COLO829 (cell line): ENCODE results near the gene TRIM36.

ENCODE experiments used
- DNase-seq: peaks from one replicate; pipeline ENCODE4 v3.0.0; 2012; ENCODE audit warnings: low spot score

TRIM36 gene, protein sequence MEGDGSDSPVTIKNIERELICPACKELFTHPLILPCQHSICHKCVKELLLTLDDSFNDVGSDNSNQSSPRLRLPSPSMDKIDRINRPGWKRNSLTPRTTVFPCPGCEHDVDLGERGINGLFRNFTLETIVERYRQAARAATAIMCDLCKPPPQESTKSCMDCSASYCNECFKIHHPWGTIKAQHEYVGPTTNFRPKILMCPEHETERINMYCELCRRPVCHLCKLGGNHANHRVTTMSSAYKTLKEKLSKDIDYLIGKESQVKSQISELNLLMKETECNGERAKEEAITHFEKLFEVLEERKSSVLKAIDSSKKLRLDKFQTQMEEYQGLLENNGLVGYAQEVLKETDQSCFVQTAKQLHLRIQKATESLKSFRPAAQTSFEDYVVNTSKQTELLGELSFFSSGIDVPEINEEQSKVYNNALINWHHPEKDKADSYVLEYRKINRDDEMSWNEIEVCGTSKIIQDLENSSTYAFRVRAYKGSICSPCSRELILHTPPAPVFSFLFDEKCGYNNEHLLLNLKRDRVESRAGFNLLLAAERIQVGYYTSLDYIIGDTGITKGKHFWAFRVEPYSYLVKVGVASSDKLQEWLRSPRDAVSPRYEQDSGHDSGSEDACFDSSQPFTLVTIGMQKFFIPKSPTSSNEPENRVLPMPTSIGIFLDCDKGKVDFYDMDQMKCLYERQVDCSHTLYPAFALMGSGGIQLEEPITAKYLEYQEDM

DNA sequence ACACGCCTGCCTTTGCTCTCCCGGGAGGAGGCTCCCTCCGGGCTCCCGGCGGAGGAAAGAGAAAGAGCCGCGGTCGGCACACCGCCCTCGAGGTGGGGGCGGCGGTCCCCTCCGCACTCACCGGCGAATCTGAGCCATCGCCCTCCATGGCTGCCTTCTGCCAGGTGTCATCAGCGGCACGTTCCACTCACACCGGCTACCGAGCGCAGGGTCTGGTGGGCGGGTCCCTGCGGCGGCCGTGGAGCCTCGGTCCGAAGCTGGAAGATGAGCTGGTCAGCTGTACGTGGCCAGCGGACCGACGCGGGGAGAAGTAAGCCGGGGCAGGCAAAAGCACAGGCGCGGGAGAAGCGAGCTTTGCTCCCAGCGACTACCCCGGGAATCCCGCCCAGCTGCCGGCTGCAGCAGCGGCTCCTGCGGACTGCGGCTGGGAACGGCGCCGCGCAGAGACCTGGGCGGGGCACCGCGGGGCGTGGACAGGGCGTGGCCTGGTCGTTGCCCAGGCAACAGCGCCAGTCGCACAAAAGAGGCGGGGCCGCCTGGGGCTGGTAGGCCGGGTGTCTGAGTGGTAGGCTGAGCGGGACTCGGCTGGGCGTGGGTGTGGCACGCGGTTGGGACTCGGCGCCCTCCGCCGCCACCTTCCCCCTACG, at the start of gene TRIM36:
Gene TRIM36, minus strand, starts transcription at position 422 of the 647 bp plus-strand sequence. Its CDS starts 274 bp downstream, at position 148.
- DNase-seq = peak; percentile 68

DNA sequence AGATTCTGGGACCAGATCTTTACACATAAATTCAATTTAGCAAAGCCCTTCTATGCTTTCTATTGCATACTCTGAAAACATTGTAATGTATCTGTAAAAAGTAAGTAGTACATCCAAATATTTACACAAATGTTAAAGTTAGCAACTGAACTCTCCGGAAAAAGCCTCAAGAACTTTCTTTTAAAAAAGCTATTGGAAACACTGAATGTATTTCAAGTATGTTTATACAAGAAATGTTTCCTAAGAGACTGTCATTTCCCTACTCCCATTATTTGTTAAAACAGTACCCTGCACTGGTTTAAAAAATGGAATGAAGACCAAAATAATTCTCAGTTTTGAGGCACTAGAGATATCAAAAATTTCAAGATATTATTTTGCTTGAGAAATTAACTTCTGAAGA, 44.8 kb upstream of the TRIM36 start:
- no peak for DNase-seq

DNA sequence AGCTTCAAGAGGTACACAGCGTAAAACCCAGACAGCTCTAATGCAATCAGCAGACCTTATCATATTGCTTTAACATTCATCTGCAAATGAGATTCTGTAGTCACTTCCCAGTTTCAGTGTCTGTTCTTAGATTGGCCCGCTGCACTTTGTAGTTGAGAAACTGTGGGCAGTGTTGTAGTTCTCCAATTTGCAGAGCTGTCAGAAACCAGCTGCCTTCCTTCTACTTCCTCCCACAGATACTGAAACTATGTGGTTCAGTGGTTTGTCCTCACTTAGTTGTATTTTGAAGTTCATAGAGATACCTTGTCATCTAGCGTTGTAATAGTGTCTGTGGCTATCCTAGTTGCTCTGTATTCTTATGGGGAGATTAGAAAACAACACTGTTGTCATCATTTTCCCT, 39.6 kb upstream of the TRIM36 start:
- no peak for DNase-seq

DNA sequence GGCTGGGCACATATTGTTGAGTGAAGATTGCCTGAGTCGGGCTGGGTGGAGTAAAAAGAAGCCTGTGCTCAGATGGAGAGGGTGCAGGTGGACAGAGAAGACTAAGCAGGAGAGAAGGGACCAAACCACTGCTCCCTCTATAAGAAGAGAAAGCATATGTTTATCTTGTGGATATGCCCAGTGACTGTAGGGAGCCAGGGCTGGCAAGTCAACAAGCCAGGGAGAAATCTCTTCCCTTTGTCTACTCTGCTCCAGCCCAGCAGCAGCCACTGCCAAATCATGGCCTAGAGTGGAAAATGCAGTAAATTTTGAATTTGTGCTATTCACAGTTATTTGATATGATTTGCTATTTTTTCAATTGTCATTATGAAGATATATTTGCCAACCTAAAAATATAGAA, 33.2 kb upstream of the TRIM36 start:
- no peak for DNase-seq

DNA sequence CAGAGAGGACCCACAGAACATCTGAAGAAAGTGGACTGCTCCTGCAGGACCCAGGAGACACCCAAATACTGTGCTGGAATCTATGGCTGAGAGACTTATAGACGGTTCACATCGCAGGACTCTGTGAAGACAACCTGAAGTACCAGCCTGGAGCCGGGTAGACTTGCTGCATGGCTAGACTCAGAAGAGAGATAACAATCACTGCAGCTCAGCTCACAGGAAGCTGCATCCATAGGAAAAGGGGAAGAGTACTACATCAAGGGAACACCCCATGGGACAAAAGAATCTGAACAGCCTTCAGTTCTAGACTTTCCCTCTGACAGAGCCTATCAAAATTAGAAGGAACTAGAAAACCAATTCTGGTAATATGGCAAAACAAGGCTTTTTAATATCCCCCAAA, 26.5 kb upstream of the TRIM36 start:
- DNase-seq = no peak

DNA sequence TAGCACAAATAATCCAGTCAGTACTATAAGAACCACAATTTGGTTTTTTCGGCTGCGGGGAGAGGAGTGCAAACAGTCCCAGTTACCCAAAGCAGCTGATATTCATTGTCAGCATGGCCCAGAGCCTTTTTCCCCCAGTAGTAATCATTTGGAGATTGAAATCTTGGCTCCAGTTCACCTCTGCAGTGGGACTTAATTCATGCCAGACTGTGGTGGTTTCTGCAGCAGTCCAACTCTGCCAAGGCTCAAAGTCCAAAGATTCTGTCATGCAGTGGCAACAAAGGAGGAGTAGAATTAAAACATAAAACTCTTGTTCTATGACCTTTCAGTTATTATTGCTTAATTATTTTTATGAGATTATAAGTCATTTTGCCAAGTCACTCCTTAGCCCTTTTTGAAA, 25.0 kb upstream of the TRIM36 start:
- no peak for DNase-seq

DNA sequence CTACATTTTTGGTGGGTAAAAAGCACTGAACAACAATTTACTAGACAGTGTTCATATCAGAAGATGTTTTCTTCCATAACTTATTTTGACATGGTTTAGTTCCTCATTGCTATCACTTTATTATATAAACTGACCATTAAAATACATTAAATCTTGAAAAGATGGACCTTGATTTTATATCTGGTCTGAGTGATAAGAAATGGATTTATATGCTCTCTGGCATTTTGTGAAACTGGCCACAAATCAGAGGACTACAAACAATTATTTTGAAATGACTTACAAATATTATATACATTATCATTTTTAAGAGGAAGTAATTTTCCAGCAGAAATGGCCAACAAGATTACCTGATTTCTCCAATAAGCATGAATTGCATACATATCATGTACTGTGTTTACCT, 23.6 kb upstream of the TRIM36 start:
- DNase-seq = no peak

DNA sequence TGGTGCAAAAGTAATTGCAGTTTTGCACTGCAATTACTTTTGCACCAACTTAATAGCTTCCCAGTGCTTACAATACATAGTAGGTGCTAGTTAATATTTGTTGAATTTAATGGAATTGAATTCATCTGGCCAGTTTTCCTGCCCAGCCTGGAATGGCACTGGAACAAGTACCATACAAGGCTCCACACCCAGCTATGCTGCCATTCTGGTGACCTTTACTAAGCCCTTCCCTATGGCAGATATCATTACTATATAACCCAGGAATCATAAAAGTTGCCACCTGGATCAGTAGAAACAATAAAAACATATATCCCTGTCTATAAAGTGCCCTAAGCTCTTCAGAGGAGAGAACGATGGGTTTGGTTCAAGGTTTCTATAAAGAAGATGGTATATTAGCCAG, 22.4 kb upstream of the TRIM36 start:
- no peak for DNase-seq

DNA sequence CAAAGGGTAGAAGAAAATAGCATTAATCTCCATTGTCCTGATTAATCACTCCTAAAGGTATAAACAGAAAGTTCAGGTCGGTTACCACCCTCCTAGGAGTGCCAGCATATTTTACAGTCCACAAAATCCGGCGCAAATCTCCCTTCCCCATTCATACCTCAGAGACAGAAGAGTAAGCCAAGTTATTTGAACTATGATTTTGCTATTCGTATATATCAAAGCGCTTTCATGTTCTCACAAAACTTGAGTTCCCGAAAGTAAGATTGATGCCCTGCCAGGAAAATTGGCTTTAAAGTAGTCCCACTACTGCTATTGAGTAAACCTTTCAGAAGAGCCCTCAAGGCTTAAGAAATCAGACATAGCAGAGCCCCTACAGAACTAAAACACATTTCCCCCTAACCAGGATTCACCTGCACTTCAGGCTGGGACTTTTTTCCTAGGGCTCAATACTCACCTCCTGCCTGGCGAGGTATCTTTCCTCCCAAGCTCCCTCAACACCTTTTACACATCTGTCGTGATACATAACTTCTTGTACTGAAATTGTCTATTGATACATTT, 21.8 kb upstream of the TRIM36 start:
- no peak for DNase-seq

DNA sequence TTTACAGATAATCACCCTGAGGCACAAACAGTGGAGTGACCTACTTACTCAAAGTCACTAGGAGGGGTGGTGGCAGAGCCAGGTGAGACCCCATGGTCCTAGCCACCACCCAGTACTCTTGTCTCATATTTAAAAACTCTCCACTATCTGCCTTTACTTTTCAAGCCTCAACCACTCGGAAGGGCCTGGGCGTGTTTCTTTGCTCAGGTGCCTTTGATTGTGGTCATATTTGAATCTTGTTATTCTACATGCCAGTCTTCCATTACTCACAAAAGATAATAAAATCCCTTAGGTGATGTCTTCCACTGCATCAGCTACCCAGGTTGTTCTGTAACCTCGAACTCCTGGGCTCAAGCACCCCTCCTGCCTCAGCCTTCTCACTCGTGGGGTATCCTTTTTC, 20.7 kb upstream of the TRIM36 start:
- DNase-seq = no peak

DNA sequence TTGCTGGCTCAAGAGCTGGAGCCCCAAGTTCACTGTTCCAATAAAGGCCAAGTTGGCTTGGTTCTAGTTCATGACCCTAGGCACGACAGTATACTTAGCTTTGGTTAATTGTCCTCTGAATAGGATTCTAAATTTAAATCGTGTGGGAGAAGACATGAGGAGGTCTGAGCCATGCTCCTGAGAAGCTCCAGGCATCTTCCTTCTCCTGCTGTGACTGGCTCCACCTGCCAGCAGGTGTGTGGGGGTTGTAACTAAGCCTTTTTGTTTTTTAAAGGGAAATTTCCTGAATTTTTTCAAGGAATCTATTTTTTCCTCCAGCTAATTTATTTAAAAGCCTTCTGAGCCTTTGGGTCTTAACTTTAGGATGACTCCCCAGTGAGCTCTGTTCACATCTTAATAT, 20.2 kb upstream of the TRIM36 start:
- DNase-seq = no peak

DNA sequence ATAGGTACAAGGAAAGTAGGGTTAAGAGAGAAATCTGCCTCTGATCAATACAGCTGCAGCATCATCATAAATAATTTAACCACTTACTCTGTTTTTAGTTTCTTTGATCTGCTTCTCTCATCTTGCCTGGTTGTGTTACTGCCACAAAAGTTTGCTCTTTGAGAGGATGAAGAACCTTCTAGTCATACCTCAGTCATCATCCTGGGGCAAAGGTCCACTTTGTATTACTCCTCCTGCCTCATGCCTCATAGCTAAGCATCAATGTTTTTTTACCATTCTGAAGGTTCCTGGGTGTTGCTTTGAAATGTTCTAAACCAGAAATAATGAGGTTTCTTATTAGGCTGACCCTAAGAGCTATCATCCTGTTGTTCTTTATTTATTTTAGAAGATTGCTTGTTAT, 17.1 kb upstream of the TRIM36 start:
- no peak for DNase-seq

DNA sequence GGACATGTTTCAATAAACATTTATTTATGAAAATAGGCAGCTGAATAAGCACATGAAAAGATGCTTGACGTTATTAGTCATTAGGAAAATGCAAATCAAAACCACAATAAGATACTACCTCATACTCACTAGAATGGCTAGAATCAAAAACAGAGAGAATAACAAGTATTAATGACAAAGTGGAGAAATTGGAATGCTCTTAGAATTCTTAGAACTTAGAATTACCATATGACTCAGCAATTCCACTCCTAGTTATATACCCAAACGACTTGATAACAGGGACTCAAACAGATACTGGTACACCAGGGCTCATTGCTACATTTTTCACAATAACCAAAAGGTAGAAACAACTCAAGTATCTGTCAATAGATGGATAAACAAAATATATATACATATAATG, 15.1 kb upstream of the TRIM36 start:
- DNase-seq = no peak

DNA sequence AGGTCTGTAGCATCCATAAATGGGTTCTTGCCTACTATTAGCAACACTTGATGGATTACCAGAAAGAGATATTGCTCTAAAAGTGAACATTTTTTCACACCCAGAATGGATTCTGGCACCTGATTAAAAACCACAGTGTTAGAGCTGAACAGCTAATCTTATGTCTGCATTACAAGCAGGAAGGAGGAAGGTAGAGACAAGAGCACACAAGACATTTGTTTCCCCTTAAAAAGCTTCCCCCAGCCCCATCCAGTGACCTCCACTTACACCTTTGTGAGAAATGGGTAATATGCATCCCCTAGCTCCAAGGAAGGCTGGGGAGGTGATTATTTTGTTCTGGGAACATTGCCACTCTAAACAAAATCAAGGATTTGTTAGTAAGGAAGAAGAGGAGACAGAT, 12.0 kb upstream of the TRIM36 start:
- DNase-seq = no peak

DNA sequence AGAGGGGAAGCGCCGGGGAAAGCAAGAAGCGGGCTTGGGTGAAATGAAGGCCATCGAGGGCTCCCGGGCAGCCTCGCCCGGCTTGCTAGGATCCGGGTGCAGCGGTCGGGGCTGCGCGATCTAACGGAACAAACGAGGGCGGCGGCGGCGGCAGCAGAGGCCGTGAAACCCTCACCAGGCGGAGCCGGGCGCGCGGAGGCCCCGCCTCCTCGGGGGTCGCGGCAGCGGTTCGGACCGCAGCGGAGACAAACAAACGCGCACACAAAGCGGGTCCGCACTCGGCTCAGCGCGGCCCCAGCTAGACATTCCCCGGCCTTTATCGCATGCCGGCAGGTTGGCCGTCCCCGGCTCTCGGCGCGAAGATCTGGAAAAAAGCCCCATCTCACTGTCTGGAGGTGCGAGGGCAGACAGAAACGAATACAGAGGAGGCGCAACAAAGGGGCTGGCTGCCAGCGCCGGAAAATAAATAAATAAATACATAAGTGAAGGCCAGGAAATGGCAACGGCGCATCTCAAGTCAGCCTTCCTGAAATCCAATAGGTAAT, 10.5 kb upstream of the TRIM36 start:
- DNase-seq = no peak

DNA sequence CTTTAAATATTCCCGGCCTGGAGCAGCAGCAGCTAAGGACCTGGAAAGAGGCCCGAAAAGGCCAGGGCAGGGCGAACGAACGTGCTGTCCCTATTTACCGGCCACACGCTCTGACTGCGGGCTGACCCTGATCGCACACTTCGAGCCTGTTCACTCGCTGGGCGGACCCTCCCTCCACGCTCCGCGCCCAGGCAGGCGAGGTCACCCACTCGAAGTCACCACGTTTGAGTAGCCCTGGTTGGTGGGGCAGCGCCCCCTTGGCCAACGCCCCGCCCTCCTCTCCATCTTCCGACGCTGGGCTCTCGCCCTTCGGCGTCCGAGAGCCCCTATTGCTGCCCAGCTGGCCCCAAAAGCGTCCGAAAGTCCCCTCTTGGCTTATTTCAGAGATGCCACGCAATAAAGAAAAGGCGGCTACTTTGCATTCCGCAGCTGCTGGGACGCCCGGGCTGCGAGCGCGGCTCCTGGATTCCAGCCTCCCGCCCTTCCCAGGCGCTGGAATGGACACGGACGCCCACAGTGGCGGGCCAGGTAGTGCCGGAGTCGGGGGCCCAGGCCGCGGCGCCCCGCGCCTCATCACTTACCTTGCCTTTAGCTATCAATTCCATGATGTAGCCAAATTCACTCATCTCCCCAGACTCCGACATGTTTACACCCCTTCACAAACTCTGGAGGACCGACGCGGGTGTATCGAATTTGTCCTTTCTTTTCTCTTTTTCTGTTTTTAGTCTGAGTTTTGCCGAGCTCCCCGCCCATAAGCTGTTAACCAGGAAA, 9.9 kb upstream of the TRIM36 start:
- no peak for DNase-seq

DNA sequence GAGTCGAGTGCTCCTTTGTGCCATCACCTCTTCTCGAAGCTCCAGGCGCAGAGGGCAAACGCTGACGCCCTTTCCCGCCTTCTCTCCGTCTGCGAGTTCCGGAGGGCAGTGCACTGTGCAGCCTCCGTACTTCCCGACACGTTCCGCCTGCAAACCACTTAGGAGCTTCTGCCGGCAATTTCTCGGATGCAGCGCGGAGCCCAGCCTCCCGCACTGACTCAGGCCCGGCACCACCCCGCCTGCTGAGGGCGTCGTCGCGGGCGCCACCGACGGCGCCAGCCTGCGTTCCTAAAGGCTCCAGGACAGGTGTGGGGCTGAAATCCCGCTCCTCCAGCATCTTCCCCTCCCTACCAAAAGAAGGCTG, 9.3 kb upstream of the TRIM36 start:
- DNase-seq = no peak

DNA sequence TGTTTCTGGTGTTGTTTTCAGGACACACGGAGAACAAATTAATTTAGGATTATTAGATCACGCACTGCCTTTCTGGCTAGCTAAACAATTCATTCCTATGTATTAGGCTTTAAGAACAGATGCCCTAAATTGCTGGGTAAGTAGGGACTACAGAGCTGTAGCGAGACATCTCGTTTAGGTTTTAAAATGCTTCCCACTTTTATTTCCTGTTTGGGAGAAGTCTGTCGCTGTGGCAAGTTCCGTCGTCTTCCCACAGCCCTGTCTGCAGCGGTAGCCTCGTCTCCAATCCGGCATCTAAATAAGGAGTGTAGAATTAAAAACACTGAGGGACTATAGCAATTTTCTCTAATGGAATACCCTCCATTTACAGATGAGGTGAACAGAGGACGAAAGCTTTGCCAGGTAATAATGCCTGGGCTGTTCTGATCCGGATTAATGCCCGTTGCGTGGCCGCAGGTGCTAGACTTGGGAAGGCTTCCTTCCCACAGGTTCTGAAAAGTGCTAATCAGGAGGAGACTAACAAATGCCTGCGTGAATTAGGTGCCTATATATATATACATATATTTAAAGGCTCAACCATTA, 1.3 kb upstream of the TRIM36 start:
- no peak for DNase-seq

DNA sequence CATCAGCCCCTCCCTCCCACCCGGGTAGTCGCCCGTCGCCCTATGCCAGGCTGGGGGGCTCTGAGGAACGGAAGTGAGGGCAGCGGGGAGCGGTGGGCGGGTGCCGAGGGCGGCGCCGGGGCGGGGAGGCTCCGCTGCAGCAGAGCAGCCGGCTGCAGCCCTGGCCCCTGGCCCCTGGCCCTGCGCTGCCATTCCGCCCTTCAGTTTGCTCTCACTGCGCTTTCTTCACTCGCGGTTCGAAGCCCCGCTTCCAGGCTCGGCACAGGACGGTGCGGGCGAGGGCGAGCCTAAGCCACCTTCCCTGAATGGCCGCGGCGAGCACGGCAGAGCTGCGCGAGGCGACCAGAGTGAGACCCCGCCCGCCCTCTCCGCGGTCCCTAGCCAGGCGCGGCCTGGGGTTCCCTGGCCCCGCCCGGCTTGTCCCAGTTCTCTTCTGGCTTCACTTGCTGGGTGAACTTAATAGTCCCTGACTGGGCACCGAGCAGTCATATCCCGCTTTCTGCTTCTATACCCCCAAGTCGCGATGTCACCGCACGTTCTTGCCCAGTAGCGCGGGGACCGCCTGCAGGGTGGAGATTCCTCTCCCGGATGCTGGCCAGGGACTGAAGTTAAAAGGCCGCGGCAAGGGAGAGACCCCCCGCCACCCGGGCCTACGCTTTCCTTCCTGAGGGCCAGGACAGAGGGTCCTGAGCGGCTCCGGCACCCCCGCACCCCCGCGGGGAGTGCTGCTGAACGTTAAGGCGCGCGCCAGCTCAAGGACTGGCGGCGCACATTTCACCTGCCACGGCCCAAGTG, 623 bp upstream of the TRIM36 start:
- no peak for DNase-seq

DNA sequence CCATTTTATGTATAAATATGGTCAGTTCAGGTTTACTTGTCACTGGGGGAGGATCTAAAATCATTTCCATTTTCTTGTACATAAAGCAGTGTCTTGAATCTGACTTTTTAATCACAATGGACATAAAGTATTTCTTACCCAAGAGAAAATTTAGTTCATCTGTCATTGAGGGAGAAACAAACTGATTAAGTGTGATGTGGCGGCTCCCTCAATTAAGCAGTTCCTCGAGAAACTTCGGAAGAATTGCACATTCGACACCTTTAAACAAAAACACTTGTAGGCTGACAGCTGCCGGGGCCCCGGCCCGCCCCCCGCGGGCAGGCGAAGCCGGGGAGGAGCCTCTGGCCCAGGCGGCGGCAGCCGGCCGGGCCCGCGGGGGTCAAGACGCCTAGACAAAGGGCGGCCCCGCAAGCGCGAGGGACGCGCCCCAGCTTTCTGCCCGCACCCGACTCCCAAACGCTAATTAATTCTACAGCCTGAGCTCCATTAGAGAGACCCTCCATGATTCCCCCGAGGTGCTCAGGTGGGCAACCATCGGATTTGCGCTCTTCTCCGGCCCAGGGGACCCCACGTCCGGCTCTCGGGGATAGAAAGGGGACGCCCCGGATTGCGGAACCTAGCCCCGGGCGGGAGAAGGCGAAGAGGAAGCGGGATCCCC, 750 bp downstream of the TRIM36 start:
- no peak for DNase-seq
